Trophoblast cell (in vitro differentiated cells and primary cell): Measurements from ENCODE around the gene SBNO2.

Experiments used
- DNase-seq, 2 donors: peaks; one replicate each; pipeline ENCODE4 v3.0.0-alpha.2; 2016
- H2AFZ ChIP-seq: 2 replicates; pipeline ENCODE4 v1.6.1; 2013; ENCODE audit warnings: low read length, moderate library complexity, mild to moderate bottlenecking; ENCODE audit not compliant: insufficient read depth, poor library complexity
- H2AK5ac ChIP-seq: 2 replicates; pipeline ENCODE4 v1.6.1; 2013; ENCODE audit warnings: mild to moderate bottlenecking, low read length
- H2BK120ac ChIP-seq: 2 replicates; pipeline ENCODE4 v1.6.1; 2013; ENCODE audit warnings: low read length, mild to moderate bottlenecking, moderate library complexity; ENCODE audit not compliant: insufficient read depth, poor library complexity
- H2BK12ac ChIP-seq: 2 replicates; pipeline ENCODE4 v1.6.1; 2013; ENCODE audit warnings: mild to moderate bottlenecking, low read length, moderate library complexity
- H2BK5ac ChIP-seq: 2 replicates; pipeline ENCODE4 v1.6.1; 2013; ENCODE audit warnings: low read length, low read depth, moderate library complexity, mild to moderate bottlenecking; ENCODE audit not compliant: poor library complexity
- H3K14ac ChIP-seq: 2 replicates; pipeline ENCODE4 v1.6.1; 2013; ENCODE audit warnings: mild to moderate bottlenecking, low read length
- H3K18ac ChIP-seq: 2 replicates; pipeline ENCODE4 v1.6.1; 2013; ENCODE audit warnings: mild to moderate bottlenecking, low read length
- H3K23ac ChIP-seq: 2 replicates; pipeline ENCODE4 v1.6.1; 2013; ENCODE audit warnings: low read length
- H3K27ac ChIP-seq: 2 replicates; pipeline ENCODE4 v1.5.1; 2013; ENCODE audit warnings: low read depth, mild to moderate bottlenecking, inconsistent platforms, low read length, moderate library complexity
- H3K27me3 ChIP-seq: 2 replicates; pipeline ENCODE4 v1.6.1; 2013; ENCODE audit warnings: inconsistent platforms, mild to moderate bottlenecking, low read length, moderate library complexity; ENCODE audit not compliant: insufficient read depth
- H3K36me3 ChIP-seq, 2 experiments: 1 replicate in 1 of 2; 2 replicates in 1 of 2; pipeline ENCODE4 v1.6.1; 2013; ENCODE audit warnings: low read length in 2 of 2, mild to moderate bottlenecking in 2 of 2, moderate library complexity in 1 of 2; ENCODE audit not compliant: insufficient read depth in 2 of 2, control insufficient read depth in 1 of 2
- H3K4ac ChIP-seq: 2 replicates; pipeline ENCODE4 v1.6.1; 2013; ENCODE audit warnings: low read depth, mild to moderate bottlenecking, low read length, moderate library complexity
- H3K4me1 ChIP-seq, 2 experiments: 1 replicate in 1 of 2; 2 replicates in 1 of 2; pipeline ENCODE4 v1.6.1; 2013; ENCODE audit warnings: low read length in 2 of 2, mild to moderate bottlenecking in 2 of 2, moderate library complexity in 1 of 2; ENCODE audit not compliant: insufficient read depth in 2 of 2, control insufficient read depth in 1 of 2
- H3K4me2 ChIP-seq: 2 replicates; pipeline ENCODE4 v1.6.1; 2013; ENCODE audit warnings: inconsistent platforms, mild to moderate bottlenecking, low read length, moderate library complexity
- H3K4me3 ChIP-seq: 2 replicates; pipeline ENCODE4 v1.5.1; 2013; ENCODE audit warnings: mild to moderate bottlenecking, low read depth, low read length, inconsistent platforms
- H3K79me1 ChIP-seq: one replicate; pipeline ENCODE4 v1.6.1; 2013; ENCODE audit warnings: low read length
- H3K79me2 ChIP-seq: 2 replicates; pipeline ENCODE4 v1.6.1; 2013; ENCODE audit warnings: low read length, mild to moderate bottlenecking; ENCODE audit not compliant: control insufficient read depth, insufficient read depth, poor library complexity
- H3K9ac ChIP-seq: 2 replicates; pipeline ENCODE4 v1.6.1; 2013; ENCODE audit warnings: mild to moderate bottlenecking, low read length
- H3K9me3 ChIP-seq: 2 replicates; pipeline ENCODE4 v1.6.1; 2013; ENCODE audit warnings: low read depth, mild to moderate bottlenecking, control low read depth, inconsistent platforms, low read length; ENCODE audit not compliant: insufficient read depth
- H4K12ac ChIP-seq: 2 replicates; pipeline ENCODE4 v1.6.1; 2013; ENCODE audit warnings: low read depth, mild to moderate bottlenecking, low read length, moderate library complexity
- H4K8ac ChIP-seq: 2 replicates; pipeline ENCODE4 v1.6.1; 2013; ENCODE audit warnings: low read depth, mild to moderate bottlenecking, low read length, moderate library complexity
- H4K91ac ChIP-seq: one replicate; pipeline ENCODE4 v1.6.1; 2013; ENCODE audit warnings: low read depth, mild to moderate bottlenecking, low read length, moderate library complexity
- WGBS: extraction: QIAGEN DNeasy Blood & Tissue Kit; methylation state at CpG from one replicate; pipeline ENCODE4 v1.1.7; 2013; ENCODE audit warnings: missing lambda C conversion rate; ENCODE audit not compliant: insufficient read length, insufficient coverage; ENCODE audit errors: extremely low coverage; 5-methylcytosine and 5-hydroxymethylcytosine counted together

Gene SBNO2

DNA sequence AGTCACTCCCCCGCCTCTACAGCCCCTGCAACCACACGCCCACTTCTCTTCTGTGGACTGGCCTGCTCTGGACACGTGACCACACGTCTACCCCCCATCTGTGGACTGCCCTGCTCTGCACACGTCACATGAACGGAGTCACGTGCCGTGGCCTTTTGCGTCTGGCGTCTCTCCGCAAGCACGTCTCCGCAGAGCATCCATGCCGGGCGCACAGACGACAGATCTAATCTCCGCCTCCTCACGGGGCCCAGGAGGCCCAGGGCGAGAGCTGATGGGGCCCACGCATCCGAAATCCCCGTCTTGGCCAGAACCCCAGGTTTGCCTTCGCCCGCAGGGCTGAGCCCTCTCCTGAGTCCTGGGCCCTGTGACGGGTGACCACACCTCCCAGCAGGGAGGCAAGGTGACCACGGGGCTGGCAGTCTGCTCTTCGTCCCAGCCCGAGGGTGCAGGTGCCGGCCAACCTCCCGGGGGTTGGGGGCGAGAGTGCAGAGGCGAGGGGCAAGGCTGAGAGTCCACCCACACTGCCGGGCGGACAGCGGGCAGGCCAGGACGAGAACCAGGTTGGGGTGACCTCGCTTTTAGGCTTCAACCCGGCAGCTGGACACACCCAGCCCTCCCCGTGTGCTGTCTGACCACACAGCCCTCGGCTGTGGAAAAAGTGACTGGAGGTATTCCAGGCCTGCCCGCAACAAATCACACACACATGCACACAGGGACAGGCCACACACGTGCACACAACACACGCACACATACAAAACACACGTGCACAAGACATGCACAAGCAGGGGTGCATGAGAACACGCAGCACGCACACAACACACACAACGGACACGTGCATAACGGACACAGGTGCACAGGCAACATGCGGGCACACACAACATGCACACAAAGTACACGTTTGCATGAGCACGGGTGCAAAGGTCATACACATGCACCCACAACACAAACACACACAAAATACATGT, 3.9 kb downstream of the SBNO2 start:
- no peak overlapping the region for H2BK12ac ChIP-seq
- H3K9me3 ChIP-seq, result peaks cover 10% of the 10 kb centered on the region
- H3K27me3 ChIP-seq, result no peaks in the 10 kb centered on the region
- H3K4me3 ChIP-seq, result no peak overlapping the region
- no peak overlapping the region for H4K91ac ChIP-seq
- H3K23ac ChIP-seq, result peak overlapping the region; percentile 78
- H2AK5ac ChIP-seq, result no peak overlapping the region
- H3K9ac ChIP-seq, result peak overlapping the region; percentile 19
- H3K14ac ChIP-seq, result no peak overlapping the region
- no peak overlapping the region for H3K18ac ChIP-seq
- H3K27ac ChIP-seq, result no peak overlapping the region
- no peak overlapping the region for H2BK5ac ChIP-seq
- H3K79me2 ChIP-seq, result peaks cover 28% of the 10 kb centered on the region
- H3K4ac ChIP-seq, result peak overlapping the region; percentile 52
- no peak overlapping the region for H2AFZ ChIP-seq
- no peak overlapping the region for H4K12ac ChIP-seq
- WGBS, result no CpG with 5 or more reads among the region's 52 CpGs
- H4K8ac ChIP-seq, result no peak overlapping the region
- H2BK120ac ChIP-seq, result no peak overlapping the region
- H3K4me1 ChIP-seq, result peaks cover 46 to 50% of the 10 kb centered on the region in 2 experiments
- peaks cover 7 to 17% of the 10 kb centered on the region in 2 experiments for H3K36me3 ChIP-seq
- no peak overlapping the region for H3K4me2 ChIP-seq
- H3K79me1 ChIP-seq, result peaks cover 16% of the 10 kb centered on the region
- no peak for DNase-seq

DNA sequence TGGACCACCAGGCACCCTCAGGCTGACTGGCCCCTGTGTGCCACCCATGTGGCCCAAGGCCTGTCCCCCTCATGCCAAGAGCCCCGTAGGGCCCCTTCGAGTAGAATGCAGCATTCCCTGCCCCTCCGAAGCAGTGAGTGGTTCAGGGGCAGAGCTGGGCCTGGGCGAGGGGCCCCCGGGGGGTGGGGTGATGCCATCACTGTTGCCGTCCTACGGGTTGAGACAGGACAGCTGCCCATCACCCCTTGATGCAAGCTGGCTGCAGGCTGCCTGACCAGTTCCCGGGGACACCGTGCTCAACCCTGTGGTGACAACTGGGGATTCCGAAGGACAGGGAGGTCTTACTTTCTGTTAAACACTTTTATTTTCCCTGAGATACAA, 4.7 kb downstream of the SBNO2 start:
- H2BK5ac ChIP-seq, result no peak overlapping the region
- no peak overlapping the region for H3K4me2 ChIP-seq
- no peak overlapping the region for H3K14ac ChIP-seq
- H3K36me3 ChIP-seq, result peaks cover 7 to 17% of the 10 kb centered on the region in 2 experiments
- no peak overlapping the region for H3K27ac ChIP-seq
- peaks cover 28% of the 10 kb centered on the region for H3K79me2 ChIP-seq
- H3K9ac ChIP-seq, result no peak overlapping the region
- no peak overlapping the region for H2AK5ac ChIP-seq
- H3K4me1 ChIP-seq, result peaks cover 49 to 53% of the 10 kb centered on the region in 2 experiments
- H3K4me3 ChIP-seq, result no peak overlapping the region
- peaks cover 10% of the 10 kb centered on the region for H3K9me3 ChIP-seq
- peak overlapping the region; percentile 3 for H4K91ac ChIP-seq
- no peak overlapping the region for H4K12ac ChIP-seq
- H3K23ac ChIP-seq, result no peak overlapping the region
- peak overlapping the region; percentile 7 for H3K4ac ChIP-seq
- H3K27me3 ChIP-seq, result no peaks in the 10 kb centered on the region
- no CpG with 5 or more reads among the region's 10 CpGs for WGBS
- H2AFZ ChIP-seq, result no peak overlapping the region
- H4K8ac ChIP-seq, result no peak overlapping the region
- H2BK120ac ChIP-seq, result no peak overlapping the region
- peak overlapping the region; percentile 18 for H3K18ac ChIP-seq
- DNase-seq, result no peak
- peaks cover 15% of the 10 kb centered on the region for H3K79me1 ChIP-seq
- H2BK12ac ChIP-seq, result no peak overlapping the region

DNA sequence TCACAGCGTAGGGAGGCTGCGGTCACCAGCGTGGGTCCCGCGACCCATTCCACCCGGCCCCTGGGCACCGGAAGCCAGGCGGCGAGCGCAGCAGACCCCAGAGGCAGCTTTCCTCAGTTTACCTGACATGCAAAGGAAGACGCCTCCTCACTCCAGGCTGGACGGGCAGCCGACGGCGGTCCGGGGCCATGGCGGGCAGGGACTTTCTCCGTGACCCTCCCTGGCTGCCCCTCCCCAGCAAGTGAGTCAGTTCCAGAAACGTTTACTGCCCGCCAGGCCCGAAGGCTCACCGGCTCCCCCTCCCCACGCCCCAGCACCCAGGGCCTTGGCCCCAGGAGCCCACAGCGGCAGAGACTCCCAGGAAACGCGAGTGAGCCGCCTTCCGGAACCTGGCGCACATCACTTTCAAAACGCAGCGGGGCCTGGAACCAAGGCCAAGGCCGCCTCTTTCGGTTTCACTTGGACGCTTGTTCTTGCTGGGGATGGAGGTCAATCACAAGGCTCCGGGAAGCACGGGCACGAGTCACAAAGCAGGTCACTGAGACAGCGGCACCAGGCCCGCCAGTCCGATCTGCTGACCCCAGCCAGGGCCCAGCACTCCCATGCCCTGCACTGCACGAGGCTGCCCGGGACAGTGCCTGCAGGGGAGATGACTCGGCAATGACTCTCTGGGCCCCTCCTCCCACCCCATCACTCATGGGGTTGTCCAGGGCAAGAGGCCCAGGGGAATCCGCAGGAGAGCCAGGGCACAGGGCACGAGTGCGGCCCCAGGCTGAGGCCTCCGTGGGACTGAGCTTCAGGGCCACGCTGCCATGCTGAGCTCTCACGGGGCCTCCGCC, 5.3 kb downstream of the SBNO2 start:
- H4K91ac ChIP-seq, result peak overlapping the region; percentile 51
- WGBS, result no CpG with 5 or more reads among the region's 50 CpGs
- no peak overlapping the region for H3K4me3 ChIP-seq

More for the DNA sequence above, 5.3 kb downstream of the SBNO2 start:
- Histone ChIP-seq H2AFZ (no peak overlapping the region), H3K23ac (no peak overlapping the region), H3K4me2 (no peak overlapping the region), H3K36me3 (peaks cover 7 to 17% of the 10 kb centered on the region in 2 experiments), H3K27me3 (no peaks in the 10 kb centered on the region), H2BK12ac (no peak overlapping the region), H3K4me1 (peaks cover 49 to 53% of the 10 kb centered on the region in 2 experiments), H3K79me2 (peaks cover 28% of the 10 kb centered on the region), H4K8ac (no peak overlapping the region), H3K14ac (peak overlapping the region; percentile 23), H3K9ac (no peak overlapping the region), H3K4ac (peak overlapping the region; percentile 18), H3K79me1 (peaks cover 13% of the 10 kb centered on the region), H2BK5ac (no peak overlapping the region), H4K12ac (no peak overlapping the region), H3K9me3 (peaks cover 10% of the 10 kb centered on the region), H2BK120ac (no peak overlapping the region), H3K27ac (no peak overlapping the region), H3K18ac (peak overlapping the region; percentile 18), H2AK5ac (peak overlapping the region; percentile 4)
- peak; percentile 45 to 62 for DNase-seq
